Measurements from ENCODE around the gene MCUR1.
"Not testable (repeated sequence)": the region's sequence is repeated elsewhere in the genome, so short reads cannot be mapped to it uniquely, and the experiment has no call there.

Gene MCUR1

DNA sequence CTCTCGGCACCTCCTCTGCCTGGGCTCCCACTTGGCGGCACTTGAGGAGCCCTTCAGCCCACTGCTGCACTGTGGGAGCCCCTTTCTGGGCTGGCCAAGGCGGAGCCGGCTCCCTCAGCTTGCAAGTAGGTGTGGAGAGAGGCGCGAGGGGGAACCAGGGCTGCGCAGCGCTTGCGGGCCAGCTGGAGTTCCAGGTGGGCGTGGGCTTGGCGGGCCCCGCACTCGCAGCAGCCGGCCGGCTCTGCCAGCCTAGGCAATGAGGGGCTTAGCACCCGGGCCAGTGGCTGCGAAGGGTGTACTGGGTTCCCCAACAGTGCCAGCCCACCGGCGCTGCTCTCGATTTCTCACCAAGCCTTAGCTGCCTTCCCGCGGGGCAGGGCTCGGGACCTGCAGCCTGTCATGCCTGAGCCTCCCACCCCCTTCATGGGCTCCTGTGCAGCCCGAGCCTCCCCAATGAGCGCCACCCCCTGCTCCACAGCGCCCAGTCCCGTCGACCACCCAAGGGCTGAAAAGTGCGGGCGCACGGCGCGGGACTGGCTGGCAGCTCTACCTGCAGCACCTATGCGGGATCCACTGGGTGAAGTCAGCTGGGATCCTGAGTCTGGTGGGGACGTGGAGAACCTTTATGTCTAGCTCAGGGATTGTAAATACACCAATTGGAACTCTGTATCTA is 41.9 kb downstream of the MCUR1 start:
- DNase-seq, result not testable (repeated sequence)

DNA sequence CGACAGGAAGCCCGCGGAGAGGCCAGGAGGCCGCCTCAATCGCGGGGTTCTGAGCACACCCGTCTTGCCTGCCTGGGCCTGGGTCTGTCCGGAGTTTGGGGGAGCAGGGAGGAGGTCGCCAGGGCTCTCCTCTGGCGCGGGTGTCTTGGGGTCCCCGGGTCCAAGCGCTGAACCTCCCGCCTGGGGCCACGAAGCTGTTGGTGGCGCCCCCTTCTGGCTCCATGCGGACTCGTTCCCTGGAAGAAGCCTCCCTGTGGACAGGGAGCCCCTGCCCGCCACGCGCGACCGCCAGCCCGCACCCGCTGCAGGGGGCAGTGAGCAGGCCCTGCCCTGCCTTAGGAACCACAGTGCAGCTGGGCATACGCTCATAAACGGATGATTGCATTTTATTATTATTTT is 44.7 kb downstream of the MCUR1 start:
- no peak for DNase-seq

- no peak for DNase-seq
Measured at GRCh38 chr6:13769034-13769654, 45.2 kb downstream of the MCUR1 start.

DNA sequence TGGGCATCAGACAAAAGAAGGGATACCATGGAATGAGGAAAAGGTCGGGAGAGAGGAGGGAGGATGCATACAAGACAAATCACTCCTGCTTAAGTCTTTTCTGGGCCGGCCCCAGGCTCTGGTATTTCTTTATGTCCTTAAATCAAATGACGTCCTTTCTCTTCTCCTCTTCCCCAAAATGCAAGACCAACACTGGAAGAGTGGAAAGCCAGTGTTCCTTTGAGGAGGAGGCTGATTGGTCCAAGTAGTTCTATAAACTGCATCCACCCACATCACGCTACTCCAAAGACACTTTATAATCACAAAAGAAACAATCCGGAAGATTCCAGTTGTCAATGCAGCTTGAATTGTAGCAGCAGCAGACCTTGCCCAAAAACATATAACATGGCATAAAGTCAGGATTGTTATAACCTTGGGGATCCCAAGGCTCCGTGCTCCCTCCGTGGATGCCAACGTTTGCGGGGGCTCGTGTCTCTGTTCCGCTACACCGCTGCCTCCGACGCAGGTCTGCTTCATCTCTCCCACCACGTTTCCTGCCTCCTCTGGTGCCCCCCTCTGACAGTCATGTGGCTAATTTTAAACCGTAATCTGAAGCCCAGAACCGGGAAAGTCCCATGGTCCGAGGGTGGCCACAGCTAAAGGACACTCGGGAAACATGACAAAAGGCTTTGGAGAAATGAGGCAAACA is 47.1 kb downstream of the MCUR1 start:
- no peak for DNase-seq

DNA sequence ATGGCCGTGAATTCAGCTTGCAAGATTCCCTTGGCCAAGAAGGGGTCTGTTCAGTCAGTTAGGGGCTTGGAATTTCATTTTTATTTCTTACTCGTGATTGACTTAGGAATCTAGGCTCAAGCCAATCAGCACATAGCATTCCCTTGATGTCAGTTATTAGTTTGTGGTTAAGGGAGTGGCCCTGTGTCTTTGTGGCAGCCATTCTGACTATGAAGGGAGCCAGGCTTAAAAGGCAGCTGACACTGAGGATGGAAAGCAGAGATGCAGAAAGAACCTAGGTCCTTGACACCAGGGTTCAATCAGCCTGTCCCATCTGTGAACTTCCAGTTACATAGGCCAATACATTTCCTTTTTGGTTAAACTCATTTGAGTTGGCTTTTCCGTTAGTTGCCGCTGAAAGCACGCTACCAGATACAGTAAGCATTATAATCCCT is 48.1 kb downstream of the MCUR1 start:
- DNase-seq, result no peak

GRCh38 chr6:13765570-13765969 is 48.8 kb downstream of the MCUR1 start:
- no peak for DNase-seq

DNA sequence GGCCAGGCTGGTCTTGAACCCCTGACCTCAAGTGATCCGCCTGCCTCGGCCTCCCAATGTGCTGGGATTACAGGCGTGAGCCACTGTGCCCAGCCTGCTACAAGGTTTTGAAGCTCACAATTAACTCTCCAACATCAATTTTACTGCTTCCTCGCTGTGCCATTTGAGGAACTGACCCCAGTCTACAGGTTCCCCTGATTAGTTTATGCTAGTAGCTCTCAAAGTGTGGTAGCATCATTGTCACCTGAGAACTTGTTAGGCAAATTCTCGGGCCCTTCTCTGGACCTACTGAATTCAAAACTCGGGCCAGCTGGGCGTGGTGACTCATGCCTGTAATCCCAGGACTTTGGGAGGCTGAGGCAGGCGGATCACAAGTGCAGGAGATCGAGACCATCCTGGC is 49.4 kb downstream of the MCUR1 start:
- DNase-seq, result no peak

DNA sequence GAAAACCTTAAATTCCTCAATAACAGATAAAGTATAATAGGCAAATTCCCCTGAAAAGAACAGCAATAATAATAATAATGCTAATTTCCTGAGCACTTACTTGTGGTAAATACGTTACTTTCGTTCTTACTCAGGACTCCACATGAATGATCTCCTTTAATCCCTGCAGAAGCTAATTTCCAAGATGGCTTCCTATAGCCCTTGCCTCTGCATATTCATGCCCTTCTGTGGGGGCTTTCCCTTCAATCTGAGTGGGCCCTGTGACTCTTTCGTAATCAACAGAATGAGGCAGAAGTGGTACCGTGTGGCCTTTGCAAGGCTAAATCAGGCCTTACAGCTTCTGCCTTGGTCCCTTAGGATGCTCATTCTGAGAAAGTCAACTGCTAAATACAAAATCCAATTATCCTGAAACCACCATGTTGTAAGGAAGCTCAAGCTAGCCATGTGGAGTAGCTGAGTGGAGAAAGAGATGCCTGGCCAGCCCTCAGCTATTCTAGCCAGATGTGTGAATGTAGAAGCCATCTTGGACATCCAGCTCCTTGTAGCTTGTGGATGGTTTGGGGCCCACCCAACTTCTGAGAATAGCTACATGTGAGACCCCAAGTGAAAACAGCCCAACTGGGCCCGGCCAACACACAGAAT is 50.5 kb downstream of the MCUR1 start:
- DNase-seq, result no peak

DNA sequence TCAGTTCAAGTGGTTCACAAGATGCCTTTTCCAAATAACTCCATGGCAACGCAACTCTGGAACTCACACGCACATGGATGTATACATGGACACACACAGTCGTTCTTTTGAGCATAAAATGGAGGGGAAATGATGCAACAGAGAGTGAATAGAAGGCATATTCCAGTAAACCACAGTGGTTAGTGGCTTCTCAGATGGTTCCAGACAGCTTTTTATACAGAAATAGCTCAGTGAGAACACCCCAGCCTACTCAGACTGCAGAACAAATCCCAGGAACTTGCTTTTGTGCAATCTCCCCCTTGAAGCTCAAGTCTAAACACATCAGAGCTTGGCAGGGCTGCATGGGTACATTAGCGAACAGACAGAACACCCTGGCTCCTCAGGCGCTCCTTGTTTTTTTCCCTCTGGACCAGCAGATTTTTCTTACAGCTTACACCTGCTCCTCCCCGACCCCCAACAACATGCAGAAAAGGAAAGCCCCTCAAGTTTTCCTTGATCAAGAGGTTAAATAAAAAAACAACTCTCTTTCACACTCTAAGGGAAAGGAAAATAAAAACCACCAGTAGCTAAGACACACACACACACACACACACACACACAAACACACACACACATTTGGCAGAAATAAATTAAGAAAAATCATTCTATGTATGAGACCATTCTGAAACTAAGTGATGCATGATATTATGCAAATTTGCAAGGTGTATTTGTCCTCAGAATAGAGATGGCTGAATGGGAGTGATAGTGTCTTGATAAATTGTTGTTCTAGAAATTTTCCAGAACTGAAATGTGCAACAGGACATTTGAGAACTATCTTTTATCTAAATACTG is 51.5 kb downstream of the MCUR1 start:
- DNase-seq, result no peak

GRCh38 chr6:13761361-13762036 is 52.9 kb downstream of the MCUR1 start:
- no peak for DNase-seq

DNA sequence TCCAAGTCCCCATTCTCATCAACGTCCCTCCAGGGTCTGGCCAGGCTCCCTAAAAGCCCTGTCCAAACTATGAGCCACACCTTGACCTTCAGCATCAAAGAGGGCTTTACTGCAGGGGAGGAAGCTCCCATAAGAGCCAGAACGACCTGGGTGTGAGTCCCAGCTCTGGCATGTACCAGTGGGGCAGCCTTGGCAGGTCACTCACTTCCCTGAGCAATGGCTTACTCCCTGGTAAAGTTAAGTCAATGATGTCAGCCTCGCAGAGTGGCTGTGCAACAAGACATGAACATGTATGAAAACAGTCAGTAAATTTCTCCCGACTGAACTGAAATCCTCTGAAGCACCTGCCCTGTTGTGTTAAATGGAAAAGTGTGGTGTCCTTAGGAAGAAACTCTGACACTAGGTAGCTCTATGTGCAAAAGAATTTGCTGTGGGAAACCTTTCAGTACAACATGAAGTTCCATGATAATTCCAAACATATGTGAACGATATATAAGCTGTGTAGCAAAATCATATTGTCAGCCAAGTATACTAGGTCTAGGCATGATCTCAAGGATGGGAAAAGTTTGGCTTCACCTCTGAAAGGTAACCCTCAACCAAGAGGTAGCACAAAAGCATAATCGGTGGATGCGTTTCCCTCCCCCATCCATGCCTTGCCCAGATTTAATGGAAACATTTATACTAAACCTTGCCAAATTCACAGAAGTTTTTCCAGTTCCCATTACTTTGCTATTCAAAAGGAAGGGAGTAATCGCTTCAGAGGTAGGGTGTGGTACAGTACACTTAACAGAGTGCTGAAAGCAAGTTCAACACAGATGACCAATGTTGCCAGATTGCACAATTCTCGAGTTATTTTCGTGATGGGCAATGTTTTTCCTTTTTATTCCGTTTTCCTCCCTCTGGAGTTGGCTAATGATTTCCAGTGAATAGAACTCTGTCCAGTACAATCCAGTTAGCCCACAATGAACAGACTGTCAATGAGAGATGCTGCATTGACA is 53.8 kb downstream of the MCUR1 start:
- no peak for DNase-seq

DNA sequence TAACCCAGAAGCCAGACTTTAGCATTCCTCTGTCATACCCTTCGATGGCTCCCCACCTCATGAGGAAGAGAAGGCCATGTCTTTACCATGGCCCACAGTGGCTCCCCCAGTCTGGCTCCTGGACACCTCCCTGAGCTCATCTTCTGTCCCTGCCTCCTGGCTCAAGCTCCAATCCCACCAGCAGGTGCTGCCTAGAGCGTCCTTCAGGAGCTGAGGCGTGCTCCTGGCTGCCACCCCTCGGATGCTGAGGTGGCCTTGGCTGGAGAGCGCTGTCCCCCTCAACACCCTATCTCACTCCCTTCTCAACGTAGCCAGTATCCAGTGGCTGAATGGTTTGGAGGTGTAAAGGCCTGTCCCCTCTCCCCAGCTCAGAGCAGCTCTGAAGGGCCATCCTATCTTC is 55.3 kb downstream of the MCUR1 start:
- no peak for DNase-seq

- no peak for DNase-seq
Measured at GRCh38 chr6:13754644-13755043, 59.7 kb downstream of the MCUR1 start.

DNA sequence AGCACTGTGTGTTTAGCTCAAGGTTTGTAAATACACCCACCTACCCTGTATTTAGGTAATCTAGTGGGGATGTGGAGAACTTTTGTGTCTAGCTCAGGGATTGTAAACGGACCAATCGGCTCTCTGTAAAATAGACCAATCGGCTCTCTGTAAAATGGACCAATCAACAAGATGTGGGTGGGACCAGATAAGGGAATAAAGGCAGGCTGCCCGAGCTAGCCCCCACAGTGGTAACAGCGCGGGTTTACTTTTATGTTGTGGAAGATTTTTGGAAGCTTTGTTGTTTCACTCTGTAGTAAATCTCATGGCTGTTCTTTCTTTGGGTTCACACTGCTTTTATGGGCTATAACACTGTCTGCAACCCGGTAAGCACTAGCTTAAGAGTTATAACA is 70.6 kb downstream of the MCUR1 start:
- no peak for DNase-seq

- no peak for DNase-seq
Measured at GRCh38 chr6:13742961-13743735, 71.2 kb downstream of the MCUR1 start.

DNA sequence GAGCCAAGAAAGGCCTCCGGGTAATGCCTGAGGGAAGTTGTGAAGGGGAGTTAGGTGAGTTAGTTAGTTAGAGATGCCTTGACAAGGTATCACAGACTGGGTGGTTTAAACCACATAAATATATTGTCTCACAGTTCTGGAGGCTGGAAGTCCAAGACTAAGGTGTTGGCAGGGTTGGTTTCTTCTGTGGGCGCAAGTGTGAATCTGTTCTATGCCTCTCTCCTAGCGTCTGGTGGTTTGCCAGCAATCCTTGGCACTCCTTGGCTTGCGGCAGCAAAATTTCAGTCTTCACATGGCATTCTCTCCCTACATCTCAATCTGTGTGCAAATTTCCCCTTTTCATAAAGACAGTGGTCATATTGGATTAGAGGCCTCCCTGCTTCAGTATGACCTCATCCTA is 73.0 kb downstream of the MCUR1 start:
- DNase-seq, result no peak

Measured in NCI-H510A treated with DMSO at 0.1 percent for 48 hours (cell line).